GM19467 (cell line): Measurements from ENCODE around the gene UACA.
"Not testable (repeated sequence)": the region's sequence is repeated elsewhere in the genome, so short reads cannot be mapped to it uniquely, and the experiment has no call there.

Source experiments
- ATAC-seq: cut with Tn5 transposase; IDR thresholded peaks from one replicate; pipeline ENCODE4 v1.9.1; 2021; ENCODE audit warnings: mild to moderate bottlenecking, moderate library complexity; ENCODE audit not compliant: unreplicated experiment

Gene UACA

GRCh38 chr15:70753101-70753829 lies 10.1 kb downstream of the UACA start:
- no peak for ATAC-seq

- ATAC-seq, result no peak
These were observed 11.1 kb downstream of the UACA start for GRCh38 chr15:70752193-70752635.

- no peak for ATAC-seq
These were observed 13.0 kb downstream of the UACA start for GRCh38 chr15:70750203-70750869.

- no peak for ATAC-seq
These were observed 15.0 kb downstream of the UACA start for GRCh38 chr15:70748281-70748747.

GRCh38 chr15:70746598-70746997 lies 16.8 kb downstream of the UACA start:
- ATAC-seq, result not testable (repeated sequence)

- ATAC-seq, result no peak
These were observed 20.4 kb downstream of the UACA start for GRCh38 chr15:70742928-70743327.

GRCh38 chr15:70741677-70742293 lies 21.6 kb downstream of the UACA start:
- no peak for ATAC-seq

GRCh38 chr15:70741107-70741531 lies 22.2 kb downstream of the UACA start:
- ATAC-seq, result no peak

- not testable (repeated sequence) for ATAC-seq
These were observed 28.3 kb downstream of the UACA start for GRCh38 chr15:70735040-70735439.

- ATAC-seq, result no peak
These were observed 34.2 kb downstream of the UACA start for GRCh38 chr15:70729164-70729563.

- ATAC-seq, result no peak
These were observed 36.6 kb downstream of the UACA start for GRCh38 chr15:70726753-70727152.

GRCh38 chr15:70723927-70724326 lies 39.4 kb downstream of the UACA start:
- ATAC-seq, result no peak

GRCh38 chr15:70723122-70723422 lies 40.3 kb downstream of the UACA start:
- ATAC-seq, result no peak

GRCh38 chr15:70722266-70723121 lies 40.9 kb downstream of the UACA start:
- ATAC-seq, result no peak

GRCh38 chr15:70720228-70721016 lies 42.9 kb downstream of the UACA start:
- no peak for ATAC-seq

- ATAC-seq, result no peak
These were observed 46.0 kb downstream of the UACA start for GRCh38 chr15:70717237-70717793.

GRCh38 chr15:70715840-70716485 lies 47.4 kb downstream of the UACA start:
- no peak for ATAC-seq

- ATAC-seq, result no peak
These were observed 48.8 kb downstream of the UACA start for GRCh38 chr15:70714565-70714964.

GRCh38 chr15:70714015-70714414 lies 49.3 kb downstream of the UACA start:
- no peak for ATAC-seq
